AG10803 (cell line): ENCODE measurements around the gene SLC25A30.
"Not testable (repeated sequence)": the region's sequence is repeated elsewhere in the genome, so short reads cannot be mapped to it uniquely, and the experiment has no call there.

Source experiments
- DNase-seq: peaks from one replicate; pipeline ENCODE4 v3.0.0; 2010; ENCODE audit warnings: low read depth
- H3K4me3 ChIP-seq: 2 replicates; pipeline ENCODE4 v1.5.1; 2011; ENCODE audit warnings: mild to moderate bottlenecking, low read length, control low read depth
- TF ChIP-seq, protein P1 (sequence below): conservative IDR thresholded peaks from 2 replicates; pipeline ENCODE4 v1.5.1; 2011; ENCODE audit warnings: mild to moderate bottlenecking, low read length, control low read depth, inconsistent platforms

Gene SLC25A30

DNA sequence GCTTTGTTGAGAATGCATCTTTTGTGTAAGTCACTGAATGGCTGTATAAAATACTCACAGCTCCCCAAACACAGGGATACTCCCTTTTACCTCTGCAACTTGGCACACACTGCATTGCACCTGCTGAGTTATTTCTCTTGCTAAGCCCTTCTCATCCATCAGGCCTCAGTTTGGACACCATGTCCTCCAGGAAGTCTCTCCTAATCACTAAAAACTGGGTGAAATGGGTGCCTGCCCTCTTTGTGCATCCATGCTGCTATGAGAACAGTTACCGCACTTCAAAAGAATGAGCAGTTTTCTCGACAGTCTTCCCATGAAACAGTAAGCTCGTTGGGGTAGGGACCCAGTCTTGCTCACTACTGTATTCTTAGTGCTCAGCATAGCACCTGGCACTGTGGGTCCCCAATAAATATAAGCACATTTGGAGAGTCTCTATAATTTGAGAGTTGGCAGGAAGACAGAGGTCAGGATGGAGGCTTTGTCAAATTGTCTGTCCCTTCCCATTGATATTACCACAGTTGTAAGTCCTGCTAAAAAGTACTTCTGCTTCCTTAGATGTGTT is 4.6 kb upstream of the SLC25A30 start:
- TF ChIP-seq, protein P1, sequence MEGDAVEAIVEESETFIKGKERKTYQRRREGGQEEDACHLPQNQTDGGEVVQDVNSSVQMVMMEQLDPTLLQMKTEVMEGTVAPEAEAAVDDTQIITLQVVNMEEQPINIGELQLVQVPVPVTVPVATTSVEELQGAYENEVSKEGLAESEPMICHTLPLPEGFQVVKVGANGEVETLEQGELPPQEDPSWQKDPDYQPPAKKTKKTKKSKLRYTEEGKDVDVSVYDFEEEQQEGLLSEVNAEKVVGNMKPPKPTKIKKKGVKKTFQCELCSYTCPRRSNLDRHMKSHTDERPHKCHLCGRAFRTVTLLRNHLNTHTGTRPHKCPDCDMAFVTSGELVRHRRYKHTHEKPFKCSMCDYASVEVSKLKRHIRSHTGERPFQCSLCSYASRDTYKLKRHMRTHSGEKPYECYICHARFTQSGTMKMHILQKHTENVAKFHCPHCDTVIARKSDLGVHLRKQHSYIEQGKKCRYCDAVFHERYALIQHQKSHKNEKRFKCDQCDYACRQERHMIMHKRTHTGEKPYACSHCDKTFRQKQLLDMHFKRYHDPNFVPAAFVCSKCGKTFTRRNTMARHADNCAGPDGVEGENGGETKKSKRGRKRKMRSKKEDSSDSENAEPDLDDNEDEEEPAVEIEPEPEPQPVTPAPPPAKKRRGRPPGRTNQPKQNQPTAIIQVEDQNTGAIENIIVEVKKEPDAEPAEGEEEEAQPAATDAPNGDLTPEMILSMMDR: no peak
- no peak overlapping the region for H3K4me3 ChIP-seq
- DNase-seq: no peak

GRCh38 chr13:45419945-45420344 is 1.8 kb upstream of the SLC25A30 start:
- no peak for DNase-seq
- H3K4me3 ChIP-seq: no peak overlapping the region
- TF ChIP-seq, protein P1: no peak

DNA sequence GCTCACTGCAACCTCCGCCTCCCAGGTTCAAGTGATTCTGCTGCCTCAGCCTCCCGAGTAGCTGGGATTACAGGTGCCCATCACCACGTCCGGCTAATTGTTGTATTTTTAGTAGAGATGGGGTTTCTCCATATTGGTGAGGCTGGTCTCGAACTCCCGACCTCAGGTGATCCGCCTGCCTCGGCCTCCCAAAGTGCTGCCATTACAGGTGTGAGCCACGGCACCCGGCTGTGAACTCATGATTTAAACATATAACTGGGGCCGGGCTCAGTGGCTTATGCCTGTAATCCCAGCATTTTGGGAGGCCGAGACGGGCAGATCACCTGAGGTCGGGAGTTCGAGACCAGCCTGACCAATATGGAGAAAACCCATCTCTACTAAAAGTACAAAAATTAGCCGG is 1.2 kb upstream of the SLC25A30 start:
- not testable (repeated sequence) for H3K4me3 ChIP-seq

GRCh38 chr13:45416516-45417128 is 1.6 kb downstream of the SLC25A30 start:
- H3K4me3 ChIP-seq: peak overlapping the region; percentile 86
- TF ChIP-seq, protein P1: no peak
- no peak for DNase-seq

More for the DNA sequence above, 1.2 kb upstream of the SLC25A30 start:
- not testable (repeated sequence) for DNase-seq

GRCh38 chr13:45415112-45415511 is 3.1 kb downstream of the SLC25A30 start:
- TF ChIP-seq, protein P1: no peak
- no peak for DNase-seq
- H3K4me3 ChIP-seq: peak overlapping the region; percentile 47

GRCh38 chr13:45413826-45414307 is 4.3 kb downstream of the SLC25A30 start:
- TF ChIP-seq, protein P1: no peak
- peak overlapping the region; percentile 47; the same call in 1 of the 2 replicates for H3K4me3 ChIP-seq
- DNase-seq: no peak

- no peak for DNase-seq
- TF ChIP-seq, protein P1: no peak
- no peak overlapping the region for H3K4me3 ChIP-seq
Observed at GRCh38 chr13:45412274-45413049, 5.7 kb downstream of the SLC25A30 start.
